Esophagus muscularis mucosa (tissue), 4 donors: ENCODE results near the gene MFAP3.

Experiments
- EP300 ChIP-seq: sonication (generic); formaldehyde crosslinking; IDR thresholded peaks from one replicate; pipeline ENCODE4 v1.6.1; 2017; ENCODE audit warnings: antibody characterized with exemption
- POLR2A ChIP-seq: fragments of 450-650 bp; IDR thresholded peaks from one replicate; pipeline ENCODE4 v1.6.1; 2017; ENCODE audit warnings: antibody characterized with exemption, moderate library complexity, mild to moderate bottlenecking, low read depth
- POLR2AphosphoS5 ChIP-seq, 2 donors: sonication (generic); formaldehyde crosslinking; IDR thresholded peaks; one replicate each; pipeline ENCODE4 v1.6.1; 2017; ENCODE audit warnings: antibody characterized with exemption in 2 of 2
- TF ChIP-seq, protein P1 (sequence below), 3 experiments: fragments of 200-600 bp in 2 of 3; fragments of 450-650 bp in 1 of 3; sonication (generic) in 2 of 3; IDR thresholded peaks; one replicate each; pipeline ENCODE4 v1.5.1; 2017 to 2019; ENCODE audit warnings: antibody characterized with exemption in 3 of 3, mild to moderate bottlenecking in 2 of 3, moderate library complexity in 1 of 3

DNA sequence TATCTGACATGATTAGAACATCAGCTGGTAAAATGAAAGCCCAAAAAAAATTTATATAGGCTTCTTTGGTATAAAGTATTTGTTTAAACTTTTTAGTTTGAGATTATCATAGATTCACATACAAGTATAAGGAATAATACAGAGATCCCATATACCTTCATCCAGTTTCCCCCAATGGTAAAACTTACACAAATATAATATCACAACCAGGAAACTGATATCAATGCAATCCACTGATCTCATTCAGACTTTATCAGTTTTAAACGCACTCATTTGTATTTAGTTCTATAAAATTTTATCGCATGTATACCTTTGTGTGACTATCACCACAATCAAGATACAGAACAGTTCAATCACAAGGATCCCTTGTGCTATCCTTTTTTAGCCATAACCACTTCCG, 3.8 kb upstream of the MFAP3 start:
- TF ChIP-seq, protein P1, sequence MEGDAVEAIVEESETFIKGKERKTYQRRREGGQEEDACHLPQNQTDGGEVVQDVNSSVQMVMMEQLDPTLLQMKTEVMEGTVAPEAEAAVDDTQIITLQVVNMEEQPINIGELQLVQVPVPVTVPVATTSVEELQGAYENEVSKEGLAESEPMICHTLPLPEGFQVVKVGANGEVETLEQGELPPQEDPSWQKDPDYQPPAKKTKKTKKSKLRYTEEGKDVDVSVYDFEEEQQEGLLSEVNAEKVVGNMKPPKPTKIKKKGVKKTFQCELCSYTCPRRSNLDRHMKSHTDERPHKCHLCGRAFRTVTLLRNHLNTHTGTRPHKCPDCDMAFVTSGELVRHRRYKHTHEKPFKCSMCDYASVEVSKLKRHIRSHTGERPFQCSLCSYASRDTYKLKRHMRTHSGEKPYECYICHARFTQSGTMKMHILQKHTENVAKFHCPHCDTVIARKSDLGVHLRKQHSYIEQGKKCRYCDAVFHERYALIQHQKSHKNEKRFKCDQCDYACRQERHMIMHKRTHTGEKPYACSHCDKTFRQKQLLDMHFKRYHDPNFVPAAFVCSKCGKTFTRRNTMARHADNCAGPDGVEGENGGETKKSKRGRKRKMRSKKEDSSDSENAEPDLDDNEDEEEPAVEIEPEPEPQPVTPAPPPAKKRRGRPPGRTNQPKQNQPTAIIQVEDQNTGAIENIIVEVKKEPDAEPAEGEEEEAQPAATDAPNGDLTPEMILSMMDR (IDR thresholded peaks at IDR 0.05), result no peak
- TF ChIP-seq POLR2A (no peak), POLR2AphosphoS5 (IDR thresholded peaks at IDR 0.05) (no peak), EP300 (no peak)
